NCI-H69 (cell line): Measurements from ENCODE around the gene CATSPER3.

ENCODE experiments used
- DNase-seq: peaks from one replicate; lab custom pipeline; 2025; lab: John Stamatoyannopoulos, UW

Gene CATSPER3

DNA sequence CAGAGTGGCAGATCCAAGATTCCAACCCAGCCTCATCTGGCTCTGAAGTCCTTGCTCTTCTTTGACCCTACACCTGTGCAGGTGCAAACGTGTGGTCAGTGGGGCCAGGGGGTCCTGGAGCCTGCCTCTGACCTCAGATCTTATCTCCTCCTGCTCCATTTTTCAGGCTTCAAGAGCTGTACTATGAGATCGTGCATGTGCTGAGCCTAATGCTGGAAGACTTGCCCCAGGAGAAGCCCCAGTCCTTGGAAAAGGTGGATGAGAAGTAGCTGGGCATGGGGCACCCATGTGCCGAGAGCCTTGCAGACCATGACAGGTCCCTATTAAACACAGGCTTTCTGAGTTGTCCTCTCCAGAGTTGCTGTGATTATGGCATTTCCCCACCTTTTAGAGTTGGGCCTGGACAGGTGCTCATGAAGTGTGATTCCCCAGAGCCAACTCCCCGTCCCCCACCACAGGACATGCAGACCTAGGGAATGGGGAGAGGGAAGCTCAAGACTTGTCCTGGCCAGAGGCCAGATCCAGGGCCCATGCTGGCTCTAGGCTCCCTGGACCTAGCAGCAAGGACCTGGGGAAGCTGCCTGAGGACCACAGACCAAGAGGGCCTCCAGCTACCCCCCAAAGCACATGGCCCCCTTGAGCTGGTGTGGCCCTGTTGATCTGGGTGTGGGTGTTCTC is 43.8 kb downstream of the CATSPER3 start:
- DNase-seq, result no peak

DNA sequence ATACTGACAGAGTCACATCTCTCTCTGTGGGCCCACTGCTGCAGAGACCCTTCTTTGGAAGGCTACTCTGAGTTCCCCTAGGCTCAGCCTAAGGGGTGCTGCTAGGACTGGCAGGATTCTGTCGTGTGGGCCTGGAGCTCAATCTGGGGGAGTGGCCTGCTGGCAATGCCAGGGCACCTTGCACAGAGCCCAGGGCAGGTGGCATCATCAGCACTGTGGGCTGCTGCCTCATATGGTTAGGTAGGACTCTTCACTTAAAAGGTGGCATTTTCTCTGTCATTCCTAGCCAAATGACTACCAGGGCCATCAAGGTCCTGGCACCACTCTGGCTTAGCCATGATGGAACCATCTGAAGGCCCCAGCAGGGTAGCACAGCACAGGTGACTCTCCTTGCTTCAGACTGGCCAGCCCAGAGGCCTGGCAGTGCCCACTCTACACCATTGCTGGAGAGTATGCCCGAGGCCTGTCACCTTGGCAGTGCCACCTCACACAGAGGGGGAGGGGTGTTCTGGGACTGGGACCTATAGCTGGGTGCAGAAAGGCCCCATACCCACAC is 44.4 kb downstream of the CATSPER3 start:
- no peak for DNase-seq

DNA sequence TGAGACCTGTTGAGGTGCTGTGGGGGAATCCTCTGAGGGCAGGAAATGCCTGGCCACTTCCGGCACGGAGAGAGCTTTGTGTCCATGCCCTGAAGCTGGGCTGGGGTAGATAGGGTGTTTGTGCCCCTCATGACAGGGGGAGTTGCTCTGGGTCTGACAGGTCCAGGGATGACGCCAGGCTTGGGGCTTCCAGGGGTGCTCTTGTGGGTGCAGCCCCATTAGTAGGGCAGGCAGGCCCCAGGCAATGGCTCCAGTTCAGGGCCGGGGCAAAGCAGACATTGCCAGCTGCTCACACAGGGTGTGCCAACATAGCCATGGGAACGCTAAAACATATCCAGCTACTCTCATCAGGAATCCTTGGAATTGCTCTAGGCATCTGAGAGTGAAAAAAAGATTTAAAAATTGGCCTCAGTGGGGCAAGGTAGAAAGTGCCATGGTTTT is 45.3 kb downstream of the CATSPER3 start:
- no peak for DNase-seq

DNA sequence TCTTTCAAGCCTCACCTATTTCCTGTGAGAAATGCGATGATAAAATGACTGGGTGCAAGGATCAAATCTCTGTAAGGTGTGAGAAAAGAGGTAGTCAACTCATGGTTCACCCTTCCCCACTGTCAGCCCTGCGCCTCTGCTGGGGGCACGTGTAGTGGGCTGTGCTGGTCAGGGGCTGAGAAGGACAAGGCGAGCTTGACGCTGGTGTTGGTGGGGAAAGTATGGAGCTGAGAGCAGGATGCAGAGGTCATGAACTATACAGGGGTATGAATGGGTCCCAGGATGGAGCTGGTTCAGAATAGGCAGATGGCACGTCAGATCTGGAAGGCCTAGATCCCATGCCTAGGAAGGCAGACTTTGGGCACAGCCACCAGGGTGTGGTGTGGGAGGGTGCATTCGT is 45.7 kb downstream of the CATSPER3 start:
- no peak for DNase-seq

DNA sequence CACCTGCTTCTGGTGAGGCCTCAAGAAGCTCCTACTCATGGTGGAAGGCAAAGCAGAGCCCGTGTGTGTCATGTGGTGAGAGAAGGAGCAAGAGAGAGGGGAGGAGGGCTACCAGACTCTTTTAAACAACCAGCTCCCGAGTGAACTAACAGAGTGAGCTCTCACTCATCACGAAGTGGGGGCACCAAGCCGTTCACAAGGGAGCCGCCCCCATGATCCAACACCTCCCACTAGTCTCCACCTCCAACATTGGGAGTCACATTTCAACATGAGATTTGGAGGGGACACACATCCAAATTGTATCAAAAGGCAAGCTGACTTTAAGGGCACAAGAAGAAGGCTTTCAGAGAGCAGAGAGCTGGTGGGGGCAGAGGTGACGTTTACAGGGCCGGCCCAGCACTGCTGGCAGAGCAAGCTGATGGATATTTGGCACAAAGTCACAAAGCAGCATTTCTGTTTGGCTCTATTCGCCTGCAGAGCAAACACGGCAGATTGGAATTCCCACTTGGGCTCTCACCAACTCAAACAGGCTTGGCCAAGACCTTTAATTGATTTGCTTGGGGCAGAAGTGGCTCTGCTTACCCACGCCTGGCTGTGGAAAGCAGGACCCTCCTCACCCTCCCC is 46.4 kb downstream of the CATSPER3 start:
- DNase-seq, result peak; percentile 12

DNA sequence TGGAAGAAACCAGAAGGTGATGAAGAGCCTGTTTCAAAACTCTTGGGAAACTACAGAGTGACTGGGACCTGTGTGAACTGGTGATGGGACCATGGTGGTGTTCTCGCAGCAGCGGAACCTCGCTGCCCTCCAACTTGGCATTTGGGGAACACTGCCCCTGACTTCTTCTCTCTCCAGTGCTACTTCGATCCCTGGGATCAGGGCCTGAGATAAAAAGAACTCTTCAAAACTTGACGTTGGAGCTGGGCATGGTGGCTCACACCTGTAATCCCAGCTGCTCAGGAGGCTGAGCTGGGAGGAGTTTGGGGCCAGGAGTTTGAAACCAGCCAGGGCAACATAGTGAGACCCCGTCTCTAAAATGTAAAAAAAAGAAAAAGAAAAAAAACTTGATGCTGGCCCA is 48.2 kb downstream of the CATSPER3 start:
- no peak for DNase-seq

DNA sequence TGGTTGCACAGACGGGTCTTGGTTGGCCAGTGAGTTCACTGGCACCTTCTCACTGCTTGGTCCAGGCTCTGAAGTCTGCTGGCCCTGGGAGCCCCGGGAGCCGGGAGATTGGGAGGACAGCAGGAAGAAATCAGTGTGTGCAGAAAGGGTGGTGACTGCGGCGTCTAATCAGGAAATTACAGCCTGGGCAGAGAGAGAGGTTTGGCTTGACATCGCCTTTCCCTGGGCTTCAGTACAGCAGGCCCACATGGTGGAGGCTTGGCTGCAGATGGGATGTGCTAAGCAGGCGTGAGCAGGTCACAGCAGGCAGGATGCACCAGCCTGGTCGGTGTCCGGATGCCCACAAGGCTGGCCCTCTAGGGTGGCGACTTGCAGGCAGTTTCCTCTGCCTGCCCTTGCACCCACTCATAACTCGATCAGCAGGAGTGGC is 49.2 kb downstream of the CATSPER3 start:
- DNase-seq, result no peak

DNA sequence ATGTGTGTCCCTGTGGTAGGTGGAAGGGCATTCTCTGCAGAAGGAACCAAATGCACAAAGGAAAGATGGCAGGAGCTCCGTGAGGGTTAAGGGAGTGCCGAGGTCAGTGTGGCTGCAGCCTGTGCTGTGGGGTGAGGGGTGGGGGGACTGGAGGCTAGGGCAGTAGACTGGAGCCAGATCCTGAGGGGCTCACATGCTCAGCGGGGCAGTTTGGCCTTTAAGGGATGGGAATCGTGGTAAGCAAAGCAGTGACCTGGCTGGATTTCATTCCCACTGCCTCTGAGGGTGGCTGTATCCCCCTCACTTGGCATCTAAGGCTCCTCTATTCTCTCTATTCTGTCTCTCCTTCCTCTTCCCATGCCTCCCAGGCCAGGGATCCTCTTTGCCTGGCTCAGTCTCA is 50.8 kb downstream of the CATSPER3 start:
- no peak for DNase-seq

DNA sequence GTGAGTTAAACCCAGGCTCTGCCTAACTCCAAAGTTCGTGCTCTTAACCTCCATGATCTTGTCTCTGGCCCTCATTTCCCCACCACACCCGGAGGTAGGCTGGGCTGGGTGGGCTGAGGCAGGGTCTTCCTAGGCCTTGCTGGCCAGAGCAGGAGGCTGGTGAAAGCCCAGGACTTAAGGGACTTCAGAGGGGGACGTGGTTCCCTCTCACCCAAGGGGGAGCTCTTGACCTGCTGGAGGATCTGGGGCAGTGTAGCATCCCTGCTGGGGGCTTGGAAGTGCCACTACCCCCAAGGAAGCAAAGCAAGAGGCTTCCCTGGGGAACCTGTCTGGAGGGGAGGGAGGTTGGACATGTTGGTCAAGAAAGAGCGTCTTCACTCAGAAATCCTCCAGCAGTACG is 51.6 kb downstream of the CATSPER3 start:
- peak; percentile 8 for DNase-seq

DNA sequence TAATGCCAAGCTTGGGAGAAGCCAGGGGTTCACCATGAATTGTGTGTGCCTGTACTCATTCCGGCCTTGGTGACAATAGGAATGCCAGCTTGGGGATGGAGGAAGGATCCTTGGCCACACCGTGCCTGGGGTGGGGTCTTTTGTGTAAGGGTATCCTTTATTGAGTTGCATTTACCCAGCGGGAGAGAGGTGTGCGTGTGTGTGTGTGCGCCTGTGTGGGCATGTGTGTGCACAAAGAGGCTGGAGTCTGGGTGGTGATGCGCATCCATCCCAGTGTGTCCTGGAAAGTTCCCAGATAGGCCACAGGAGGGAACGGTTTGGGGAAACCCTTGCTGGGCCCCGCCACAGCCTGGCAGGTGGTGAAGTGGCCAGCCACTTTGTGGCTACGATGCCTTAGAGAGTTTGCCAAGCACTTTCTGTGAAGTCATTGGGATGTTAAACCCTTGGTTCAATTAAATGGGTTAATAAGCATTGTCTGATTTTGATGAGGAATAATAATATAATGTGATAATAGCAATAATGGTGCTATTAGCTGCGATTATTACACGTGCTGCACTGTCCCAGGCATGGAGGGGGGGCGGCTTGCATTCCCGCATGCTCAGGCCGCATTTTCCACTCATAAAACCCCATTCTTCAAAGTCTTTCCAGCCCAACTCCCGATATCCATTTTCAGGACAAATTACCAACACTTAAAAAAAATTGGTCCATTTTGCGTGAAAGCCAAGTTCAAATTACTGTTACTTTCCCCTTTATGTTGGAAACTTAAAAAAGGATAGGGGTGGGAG is 52.6 kb downstream of the CATSPER3 start:
- no peak for DNase-seq

DNA sequence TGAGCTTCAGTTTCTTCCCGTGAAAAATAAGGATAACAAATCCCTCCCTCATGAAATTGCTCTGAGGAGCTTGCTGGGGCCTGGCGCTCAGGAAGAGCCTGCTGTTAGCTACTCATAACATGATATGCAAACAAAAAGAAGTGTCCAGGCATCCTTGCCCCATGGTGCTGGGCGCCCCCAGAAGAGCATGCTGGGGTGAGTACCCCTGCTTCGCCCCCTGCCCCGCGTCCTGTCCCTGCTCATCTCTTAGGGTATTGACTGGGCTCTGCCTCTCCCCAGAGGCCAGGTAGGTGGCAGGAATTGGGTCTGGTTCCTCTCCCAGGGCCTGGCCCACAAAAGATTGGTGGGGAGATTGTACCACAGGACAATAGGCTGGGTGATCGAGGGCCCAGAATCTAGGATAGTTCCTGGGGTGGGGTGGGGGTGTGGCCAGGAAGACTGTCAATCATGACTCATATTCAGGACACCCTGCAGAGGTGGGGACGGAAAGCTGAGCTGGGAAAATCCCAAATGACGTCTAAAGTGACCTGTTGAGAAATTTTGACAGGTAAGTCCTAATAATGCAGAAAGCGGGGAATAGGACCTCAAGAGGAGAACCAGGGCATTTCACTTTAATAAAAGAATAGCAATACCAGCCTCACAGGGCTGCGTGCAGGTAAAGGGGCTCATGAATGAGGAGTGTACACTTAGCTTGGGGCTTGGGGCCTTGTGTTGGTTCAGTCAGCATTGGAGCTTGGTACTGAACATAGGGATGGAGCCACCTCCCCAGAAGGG is 57.4 kb downstream of the CATSPER3 start:
- peak; percentile 33 for DNase-seq

DNA sequence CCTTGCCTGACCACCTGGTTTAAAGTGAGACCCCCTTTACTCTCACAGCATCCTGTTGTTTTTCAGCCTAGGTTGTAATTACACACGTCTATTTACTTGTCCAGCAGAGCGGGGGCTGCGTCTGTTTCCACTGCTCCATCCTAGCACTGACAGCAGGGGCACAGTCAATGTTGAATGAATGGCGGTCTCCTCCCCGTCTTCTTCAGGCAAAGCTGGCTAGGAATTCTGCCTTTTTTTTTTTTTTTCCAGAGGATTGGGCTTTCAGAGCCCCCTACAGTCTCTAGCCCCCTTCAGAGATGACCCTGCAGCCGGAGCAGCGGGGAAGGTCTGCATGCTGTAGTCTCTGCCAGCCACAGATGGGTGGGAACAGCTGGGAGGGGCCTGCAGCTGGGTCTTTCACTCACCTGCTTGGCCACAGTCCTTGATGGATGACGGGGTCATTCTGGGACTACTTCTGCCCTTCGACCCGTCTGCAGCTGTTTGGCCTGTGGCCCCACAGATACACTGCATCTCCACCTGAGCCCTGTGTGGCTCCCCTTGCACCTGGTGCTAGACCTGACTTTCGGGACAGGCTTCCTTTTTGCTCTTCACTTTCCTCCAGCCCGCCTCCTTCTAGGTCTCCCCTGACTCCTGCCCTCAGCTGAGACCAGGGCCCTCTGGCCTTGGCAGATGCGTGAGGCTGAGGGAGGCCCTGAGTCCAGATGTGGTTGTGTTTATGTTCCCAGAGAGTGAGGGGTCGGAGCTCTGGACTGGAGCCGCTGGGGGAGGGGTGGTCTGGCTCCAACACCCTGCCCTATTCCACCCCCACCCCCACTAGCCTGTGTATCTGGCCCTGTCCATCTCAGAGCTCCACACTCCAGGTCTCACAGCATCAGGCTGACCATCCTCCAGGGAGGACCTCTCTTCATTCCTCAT is 58.3 kb downstream of the CATSPER3 start:
- no peak for DNase-seq

DNA sequence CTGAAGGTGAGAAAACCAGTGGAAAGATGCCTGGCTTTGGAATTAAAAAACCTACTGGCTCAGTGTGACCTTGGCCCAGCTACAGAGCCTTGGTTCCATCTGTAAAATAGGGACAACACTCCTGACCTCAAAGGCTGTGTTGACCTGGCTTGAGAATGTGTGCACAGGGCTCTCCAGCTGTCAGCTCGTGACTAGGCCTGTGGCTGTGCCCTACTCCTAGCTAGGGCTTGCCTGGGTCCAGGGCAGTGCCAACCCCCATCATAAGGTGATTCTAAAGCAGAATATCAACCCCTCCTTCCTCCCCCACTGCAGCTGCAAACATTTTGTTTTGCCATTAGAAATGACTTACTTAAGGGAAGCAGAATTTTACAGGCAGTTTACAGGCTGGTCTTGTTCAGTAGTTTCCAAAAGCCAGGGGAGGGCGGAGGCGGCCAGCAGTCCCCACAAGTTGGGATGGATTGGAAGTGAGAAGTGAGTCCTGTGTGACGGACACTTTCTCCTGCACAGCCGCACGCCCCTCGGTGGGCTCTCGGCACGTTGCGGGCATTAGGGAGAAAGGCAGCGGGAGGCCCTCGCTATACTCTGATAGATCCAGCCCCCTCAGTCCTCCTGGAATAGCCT is 59.0 kb downstream of the CATSPER3 start:
- no peak for DNase-seq

DNA sequence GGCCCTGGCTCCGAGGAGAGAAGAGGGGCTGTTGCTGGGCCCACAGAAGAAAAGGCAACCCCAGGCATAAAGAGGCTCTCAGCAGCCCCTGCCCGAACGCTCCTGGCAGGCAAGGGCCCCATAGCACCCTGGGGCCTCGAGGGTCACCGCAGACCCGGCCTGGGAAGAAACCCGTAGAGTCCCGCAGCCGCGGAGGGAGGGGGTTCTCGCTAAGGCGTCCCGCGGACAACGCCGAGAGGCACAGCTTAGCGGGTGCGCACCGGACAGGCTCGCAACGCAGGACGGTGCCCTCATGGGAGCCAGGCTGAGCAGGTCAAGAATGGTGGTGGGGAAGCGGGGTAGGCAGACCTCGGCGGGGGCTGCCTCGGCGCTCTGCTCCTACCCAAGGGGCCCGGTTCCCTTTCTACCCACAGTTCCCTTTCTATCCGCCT is 59.6 kb downstream of the CATSPER3 start:
- no peak for DNase-seq

DNA sequence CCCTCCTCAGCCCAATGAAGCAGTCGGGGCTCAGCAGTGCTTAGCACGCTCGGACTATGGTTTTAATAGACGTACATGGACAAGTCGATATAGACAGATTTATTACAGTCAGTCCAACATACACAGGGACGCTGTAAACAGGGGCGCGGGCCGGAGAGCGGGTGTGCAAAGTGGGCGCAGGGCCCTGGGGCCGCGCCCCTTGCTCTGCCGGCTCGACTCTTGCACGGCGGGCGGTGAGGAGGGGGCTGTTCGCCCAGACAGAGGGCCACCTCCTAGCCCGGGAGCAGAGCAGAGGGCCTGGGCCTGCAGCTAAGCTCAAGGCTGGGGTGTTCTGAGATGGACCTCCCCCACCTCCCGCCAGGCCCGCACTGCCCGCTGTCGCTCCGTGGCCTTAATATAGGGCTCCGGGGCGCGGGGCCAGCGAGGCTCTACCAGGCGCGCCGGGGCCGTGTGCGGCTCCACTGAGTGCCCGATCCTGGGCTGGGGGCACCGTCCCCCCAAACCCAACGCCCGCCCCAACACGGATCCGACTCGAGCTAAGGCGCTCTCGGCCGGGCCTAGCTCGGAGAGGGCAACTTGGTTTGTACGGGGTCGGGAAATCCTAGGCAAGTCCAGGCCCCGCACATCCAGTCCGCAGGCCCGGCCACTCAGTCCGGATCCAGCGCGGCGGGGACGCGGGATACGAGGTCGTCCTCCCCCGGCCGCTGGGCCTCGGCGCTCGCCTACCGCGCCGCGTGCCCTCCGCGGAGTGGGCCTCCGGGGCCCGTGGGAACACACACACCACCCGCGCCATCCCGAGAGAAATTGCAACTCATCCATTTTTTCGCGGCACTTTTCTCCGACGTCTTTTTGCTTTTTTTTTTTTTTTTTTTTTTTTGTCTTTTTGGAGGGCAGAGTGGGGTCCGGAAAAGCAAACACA is 60.2 kb downstream of the CATSPER3 start:
- DNase-seq, result no peak

DNA sequence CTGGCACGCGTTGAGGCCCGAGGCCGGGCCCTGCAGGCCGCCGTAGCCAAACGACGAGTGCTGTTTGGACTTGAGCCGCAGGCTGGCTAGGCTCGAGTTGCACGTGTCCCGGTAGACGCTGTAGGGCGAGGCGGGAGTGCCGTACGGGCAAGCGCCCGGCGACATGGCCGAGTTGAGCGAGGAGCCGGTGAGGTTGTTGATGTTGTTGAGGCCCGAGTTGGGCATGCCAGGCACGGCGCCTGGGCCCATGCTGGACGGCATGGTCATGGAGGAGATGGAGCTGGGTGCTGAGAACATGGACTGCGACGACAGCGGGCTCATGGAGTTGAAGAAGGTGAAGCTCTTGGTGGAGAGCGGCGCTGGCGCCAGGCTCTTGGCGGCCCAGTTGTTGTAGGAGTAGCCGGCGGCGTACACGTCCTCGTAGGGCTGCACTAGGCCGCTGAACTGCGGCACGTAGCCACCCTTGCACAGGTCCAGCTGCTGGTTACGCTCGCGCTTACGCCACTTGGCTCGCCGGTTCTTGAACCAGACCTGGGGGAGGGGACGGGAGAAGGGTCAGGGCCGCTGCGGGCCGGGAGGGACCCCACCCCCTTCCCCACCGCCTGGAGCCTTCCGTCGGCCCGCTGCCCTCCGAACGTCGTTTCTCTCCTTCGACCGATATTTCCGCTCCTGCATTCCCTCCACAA is 61.2 kb downstream of the CATSPER3 start:
- no peak for DNase-seq

DNA sequence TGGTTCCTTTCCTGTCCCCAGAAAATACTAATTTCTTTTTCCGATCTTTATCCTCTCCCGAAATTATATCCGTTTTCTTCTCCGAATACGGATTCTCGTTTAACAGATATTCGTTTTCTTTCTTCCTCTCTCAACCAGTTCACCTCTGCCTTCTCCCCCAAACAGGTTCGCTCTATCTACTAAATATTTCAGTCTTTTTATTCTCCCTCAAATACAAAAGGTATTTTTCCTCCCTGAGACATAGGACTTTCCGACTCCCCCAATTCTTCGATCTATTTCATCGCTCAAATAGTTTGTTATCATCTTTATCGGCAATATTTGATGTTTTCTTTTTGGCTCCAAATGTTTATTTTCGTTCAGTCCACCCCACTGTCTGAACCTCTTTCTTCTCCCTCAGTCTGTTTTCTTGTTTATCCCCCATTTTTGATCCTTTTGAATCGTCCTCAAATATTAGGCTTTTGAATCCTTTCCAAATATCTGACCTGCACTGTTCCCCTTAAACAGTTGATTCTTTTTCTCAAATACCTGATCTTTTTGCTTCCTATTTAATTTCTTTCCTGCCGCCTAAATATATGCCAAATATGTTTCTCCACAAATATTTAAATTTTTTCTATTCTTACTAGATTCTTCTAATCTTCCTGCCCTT is 61.9 kb downstream of the CATSPER3 start:
- DNase-seq, result no peak
